Measurements from ENCODE around the gene PRKACG. TPM values are rescaled to one million over a fixed set of nuclear protein-coding genes. Genes with fewer than 3 reads are reported as not detected.

Gene PRKACG
- total RNA-seq, 1 donor from 2014 or later, result not detected

DNA sequence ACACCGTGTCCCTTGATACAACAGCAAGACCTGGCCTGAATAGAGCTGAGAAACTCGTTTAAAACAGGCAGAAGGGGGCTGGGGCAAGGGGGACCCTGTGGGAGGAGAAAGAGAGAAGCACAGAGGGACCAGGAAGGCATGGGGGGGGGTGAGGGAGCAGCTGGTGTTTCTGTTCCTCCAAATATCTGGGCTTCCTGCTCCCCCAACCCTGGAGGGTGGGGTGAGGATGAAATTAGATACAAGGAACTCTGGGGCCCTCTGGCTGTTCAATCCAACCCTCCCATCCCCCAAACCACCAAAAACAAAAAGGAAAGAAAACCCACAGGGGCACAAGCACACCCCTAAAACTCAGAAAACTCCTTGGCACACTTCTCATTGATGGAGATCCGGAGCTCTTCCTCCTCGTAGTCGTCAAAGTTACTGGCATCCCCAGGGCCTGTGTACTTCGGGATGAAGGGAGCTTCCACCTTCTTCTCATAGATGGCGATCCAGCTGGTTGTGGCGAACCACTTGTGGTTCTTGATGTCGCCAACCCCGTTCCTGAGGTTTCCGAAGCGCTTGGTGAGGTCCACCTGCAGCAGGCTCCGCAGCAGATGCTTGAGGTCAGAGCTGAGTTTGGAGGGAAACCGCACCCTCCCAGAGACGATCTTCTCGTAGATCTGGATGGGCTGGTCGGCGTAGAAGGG, 1.1 kb downstream of the PRKACG start:
- Histone ChIP-seq H3K36me3 (ENCODE audit: control insufficient read depth, insufficient read depth, low read length) (no peaks in the 10 kb centered on the region), H3K27me3 (ENCODE audit: control insufficient read depth, insufficient read depth, low read length) (no peaks in the 10 kb centered on the region), H3K4me3 (ENCODE audit: low read depth, low read length) (no peak overlapping the region)
- DNase-seq (ENCODE audit: low read depth), result no peak
- TF ChIP-seq, protein P1, sequence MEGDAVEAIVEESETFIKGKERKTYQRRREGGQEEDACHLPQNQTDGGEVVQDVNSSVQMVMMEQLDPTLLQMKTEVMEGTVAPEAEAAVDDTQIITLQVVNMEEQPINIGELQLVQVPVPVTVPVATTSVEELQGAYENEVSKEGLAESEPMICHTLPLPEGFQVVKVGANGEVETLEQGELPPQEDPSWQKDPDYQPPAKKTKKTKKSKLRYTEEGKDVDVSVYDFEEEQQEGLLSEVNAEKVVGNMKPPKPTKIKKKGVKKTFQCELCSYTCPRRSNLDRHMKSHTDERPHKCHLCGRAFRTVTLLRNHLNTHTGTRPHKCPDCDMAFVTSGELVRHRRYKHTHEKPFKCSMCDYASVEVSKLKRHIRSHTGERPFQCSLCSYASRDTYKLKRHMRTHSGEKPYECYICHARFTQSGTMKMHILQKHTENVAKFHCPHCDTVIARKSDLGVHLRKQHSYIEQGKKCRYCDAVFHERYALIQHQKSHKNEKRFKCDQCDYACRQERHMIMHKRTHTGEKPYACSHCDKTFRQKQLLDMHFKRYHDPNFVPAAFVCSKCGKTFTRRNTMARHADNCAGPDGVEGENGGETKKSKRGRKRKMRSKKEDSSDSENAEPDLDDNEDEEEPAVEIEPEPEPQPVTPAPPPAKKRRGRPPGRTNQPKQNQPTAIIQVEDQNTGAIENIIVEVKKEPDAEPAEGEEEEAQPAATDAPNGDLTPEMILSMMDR (IDR thresholded peaks at IDR 0.05; ENCODE audit: insufficient read depth, low read length, severe bottlenecking), result no peak
- no peak for FAIRE-seq

DNA sequence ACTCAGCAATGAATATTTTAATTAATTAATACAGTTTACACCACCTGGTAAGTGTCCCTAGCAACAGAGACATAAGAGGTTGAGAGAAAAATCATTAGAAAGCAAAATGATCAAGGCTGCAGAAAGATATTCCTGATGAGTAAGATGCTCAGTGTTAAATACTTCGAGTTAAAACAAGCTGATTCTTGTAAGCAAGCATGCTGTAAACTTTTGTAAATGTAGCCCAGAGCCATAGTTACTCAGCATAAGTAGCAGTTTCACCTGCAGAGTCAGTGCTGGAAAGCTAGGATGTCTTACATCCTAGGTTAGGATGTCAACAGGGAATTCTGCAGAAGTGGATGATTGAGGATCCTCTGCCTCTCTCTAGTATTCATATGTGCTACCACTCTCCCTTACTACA, 4.2 kb downstream of the PRKACG start:
- FAIRE-seq, result no peak
- H3K36me3 ChIP-seq (ENCODE audit: control insufficient read depth, insufficient read depth, low read length), result no peaks in the 10 kb centered on the region
- DNase-seq (ENCODE audit: low read depth), result peak; percentile 82
- no peaks in the 10 kb centered on the region for H3K27me3 ChIP-seq (ENCODE audit: control insufficient read depth, insufficient read depth, low read length)
- no peak overlapping the region for H3K4me3 ChIP-seq (ENCODE audit: low read depth, low read length)
- TF ChIP-seq, protein P1 (IDR thresholded peaks at IDR 0.05; ENCODE audit: insufficient read depth, low read length, severe bottlenecking), result no peak

DNA sequence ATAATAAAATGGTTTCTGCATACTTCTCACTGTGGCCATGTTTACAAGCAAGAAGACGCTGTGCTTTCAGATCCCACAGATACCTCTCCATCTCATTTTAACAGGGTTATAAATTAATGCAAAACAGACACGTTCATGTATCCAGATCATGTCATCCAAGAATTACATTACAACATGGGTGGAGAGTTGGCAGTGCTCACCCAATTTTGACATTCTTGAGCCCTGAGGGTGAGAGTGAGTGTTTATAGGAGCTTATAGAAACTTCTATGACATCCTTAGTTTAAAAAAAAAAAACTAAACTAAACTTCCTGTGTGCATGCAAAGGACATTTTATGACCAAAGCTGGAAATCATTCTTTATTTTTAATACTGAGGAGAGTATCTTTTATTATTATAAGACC, 9.1 kb downstream of the PRKACG start:
- FAIRE-seq, result no peak
- Histone ChIP-seq H3K27me3 (ENCODE audit: control insufficient read depth, insufficient read depth, low read length) (no peaks in the 10 kb centered on the region), H3K4me3 (ENCODE audit: low read depth, low read length) (no peak overlapping the region), H3K36me3 (ENCODE audit: control insufficient read depth, insufficient read depth, low read length) (no peaks in the 10 kb centered on the region)
- TF ChIP-seq, protein P1 (IDR thresholded peaks at IDR 0.05; ENCODE audit: insufficient read depth, low read length, severe bottlenecking), result no peak
- DNase-seq (ENCODE audit: low read depth), result peak; percentile 21

DNA sequence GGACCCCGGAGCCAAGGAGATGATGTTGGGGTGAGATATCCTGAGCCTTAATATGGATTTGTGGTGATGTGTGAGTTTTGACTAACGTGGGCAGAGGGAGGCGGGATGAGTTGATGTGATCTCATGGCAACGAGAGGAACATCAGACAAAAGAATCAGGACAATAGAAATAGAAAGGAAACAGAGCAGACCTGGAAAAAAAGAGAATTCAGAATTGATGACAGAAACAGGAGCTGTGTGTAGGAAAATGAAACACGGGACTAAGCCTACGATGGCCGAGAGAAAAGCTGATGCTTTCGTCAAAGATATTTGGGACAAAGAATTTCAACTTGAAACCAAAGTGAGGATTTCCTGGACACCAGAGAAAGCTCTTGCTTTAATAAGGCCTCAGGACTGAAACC, 10.9 kb downstream of the PRKACG start:
- TF ChIP-seq, protein P1 (IDR thresholded peaks at IDR 0.05; ENCODE audit: insufficient read depth, low read length, severe bottlenecking), result no peak
- no peak overlapping the region for H3K4me3 ChIP-seq (ENCODE audit: low read depth, low read length)
- no peaks in the 10 kb centered on the region for H3K36me3 ChIP-seq (ENCODE audit: control insufficient read depth, insufficient read depth, low read length)
- H3K27me3 ChIP-seq (ENCODE audit: control insufficient read depth, insufficient read depth, low read length), result no peaks in the 10 kb centered on the region
- no peak for DNase-seq (ENCODE audit: low read depth)
- no peak for FAIRE-seq

DNA sequence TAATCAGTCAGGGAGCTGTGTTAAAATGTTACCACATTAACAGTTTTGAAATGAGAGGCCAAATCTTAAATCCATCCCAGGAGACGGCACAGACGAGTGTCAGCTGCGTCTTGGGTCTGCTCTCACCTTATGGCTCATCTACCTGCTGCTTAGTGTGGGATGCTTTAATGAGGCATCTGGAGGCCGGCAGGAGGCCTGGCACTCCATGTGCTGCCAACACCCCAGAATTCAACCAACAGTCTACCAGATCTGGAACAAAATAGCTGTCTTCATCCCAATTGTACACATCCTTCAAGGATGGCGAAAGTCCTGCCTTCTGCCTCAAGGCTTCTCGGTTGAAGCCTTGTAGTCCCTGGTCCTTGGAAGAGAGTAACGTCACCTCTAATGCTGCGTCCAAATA, 12.0 kb downstream of the PRKACG start:
- no peak for DNase-seq (ENCODE audit: low read depth)
- no peaks in the 10 kb centered on the region for H3K27me3 ChIP-seq (ENCODE audit: control insufficient read depth, insufficient read depth, low read length)
- H3K36me3 ChIP-seq (ENCODE audit: control insufficient read depth, insufficient read depth, low read length), result no peaks in the 10 kb centered on the region
- no peak for FAIRE-seq
- TF ChIP-seq, protein P1 (IDR thresholded peaks at IDR 0.05; ENCODE audit: insufficient read depth, low read length, severe bottlenecking), result no peak
- H3K4me3 ChIP-seq (ENCODE audit: low read depth, low read length), result no peak overlapping the region

Measured in bronchial epithelial cell (primary cell).